Osteoblast (primary cell): ENCODE measurements around the gene WHAMM. TPM values are rescaled to one million over a fixed set of nuclear protein-coding genes. Genes with fewer than 3 reads are reported as not detected.
"Not testable (repeated sequence)": the region's sequence is repeated elsewhere in the genome, so short reads cannot be mapped to it uniquely, and the experiment has no call there.

Source experiments
- DNase-seq: peaks from one replicate; pipeline ENCODE4 v3.0.0; 2011; ENCODE audit warnings: low spot score, mixed read lengths; ENCODE audit not compliant: insufficient read length; ENCODE audit errors: missing footprints
- H2AFZ ChIP-seq: 2 replicates; pipeline ENCODE4 v1.6.0; 2011; ENCODE audit warnings: mild to moderate bottlenecking, low read length
- H3K27ac ChIP-seq: 2 replicates; pipeline ENCODE4 v1.5.1; 2011; ENCODE audit warnings: mild to moderate bottlenecking, low read depth, low read length, moderate library complexity
- H3K27me3 ChIP-seq: 2 replicates; pipeline ENCODE4 v1.6.0; 2012; ENCODE audit warnings: mild to moderate bottlenecking, control low read depth, inconsistent platforms, low read length, moderate library complexity; ENCODE audit not compliant: insufficient read depth
- H3K36me3 ChIP-seq: 2 replicates; pipeline ENCODE4 v1.5.1; 2011; ENCODE audit warnings: mild to moderate bottlenecking, low read length, control low read depth, moderate library complexity; ENCODE audit not compliant: insufficient read depth
- H3K4me1 ChIP-seq: 2 replicates; pipeline ENCODE4 v1.5.1; 2011; ENCODE audit warnings: mild to moderate bottlenecking, low read length, control low read depth, moderate library complexity; ENCODE audit not compliant: insufficient read depth
- H3K4me2 ChIP-seq: 2 replicates; pipeline ENCODE4 v1.6.0; 2011; ENCODE audit warnings: mild to moderate bottlenecking, low read length; ENCODE audit not compliant: insufficient read depth
- H3K4me3 ChIP-seq: fragments of 200-600 bp; sonication (generic); 3 replicates; pipeline ENCODE4 v1.5.1; 2012; ENCODE audit warnings: mild to moderate bottlenecking, low read length, inconsistent platforms; ENCODE audit not compliant: insufficient read depth
- H3K79me2 ChIP-seq: 2 replicates; pipeline ENCODE4 v1.6.0; 2012; ENCODE audit warnings: mild to moderate bottlenecking, low read length, control low read depth, inconsistent platforms; ENCODE audit not compliant: insufficient read depth
- H3K9me3 ChIP-seq: 2 replicates; pipeline ENCODE4 v1.5.1; 2011; ENCODE audit warnings: low read depth, low read length, control low read depth
- H4K20me1 ChIP-seq: 2 replicates; pipeline ENCODE4 v1.6.0; 2012; ENCODE audit warnings: mild to moderate bottlenecking, low read length, control low read depth; ENCODE audit not compliant: insufficient read depth
- CTCF ChIP-seq: IDR thresholded peaks from 2 replicates; pipeline ENCODE4 v1.5.1; 2011; ENCODE audit warnings: mild to moderate bottlenecking, low read depth, low read length, moderate library complexity; ENCODE audit errors: extremely low read depth
- total RNA-seq: library from RNA; depleted of rRNA; stranded (reverse); fragments of >200 nt; gene quantifications from 2 replicates; pipeline ENCODE4 v1.2.3, GENCODE V29; 2012

Gene WHAMM
- total RNA-seq, 1 donor = 8.3 TPM

GRCh38 chr15:82858932-82859331, 49.5 kb downstream of the WHAMM start:
- H3K27me3 ChIP-seq = no peaks in the 10 kb centered on the region
- no peaks in the 10 kb centered on the region for H3K36me3 ChIP-seq
- no peaks in the 10 kb centered on the region for H4K20me1 ChIP-seq
- H3K79me2 ChIP-seq = no peaks in the 10 kb centered on the region
- no peaks in the 10 kb centered on the region for H3K9me3 ChIP-seq
- no peak overlapping the region for H3K4me2 ChIP-seq
- no peaks in the 10 kb centered on the region for H3K4me1 ChIP-seq
- no peak for TF ChIP-seq CTCF
- H3K4me3 ChIP-seq = no peak overlapping the region
- no peak for DNase-seq
- no peak overlapping the region for H2AFZ ChIP-seq
- H3K27ac ChIP-seq = no peak overlapping the region

- no peak overlapping the region for H2AFZ ChIP-seq
- no peaks in the 10 kb centered on the region for H3K79me2 ChIP-seq
- TF ChIP-seq CTCF = no peak
- H3K27me3 ChIP-seq = no peaks in the 10 kb centered on the region
- H3K4me1 ChIP-seq = no peaks in the 10 kb centered on the region
- no peak overlapping the region for H3K27ac ChIP-seq
- H3K4me3 ChIP-seq = no peak overlapping the region
- no peaks in the 10 kb centered on the region for H3K36me3 ChIP-seq
- no peaks in the 10 kb centered on the region for H3K9me3 ChIP-seq
- no peak overlapping the region for H3K4me2 ChIP-seq
- no peak for DNase-seq
- H4K20me1 ChIP-seq = no peaks in the 10 kb centered on the region
These were observed 53.5 kb downstream of the WHAMM start for GRCh38 chr15:82862886-82863285.

GRCh38 chr15:82864967-82865366, 55.5 kb downstream of the WHAMM start:
- no peak for TF ChIP-seq CTCF
- DNase-seq = no peak
- Histone ChIP-seq H3K9me3 (no peaks in the 10 kb centered on the region), H3K79me2 (no peaks in the 10 kb centered on the region), H4K20me1 (no peaks in the 10 kb centered on the region), H3K4me1 (no peaks in the 10 kb centered on the region), H3K36me3 (no peaks in the 10 kb centered on the region), H3K27ac (no peak overlapping the region), H2AFZ (no peak overlapping the region), H3K4me2 (no peak overlapping the region), H3K27me3 (no peaks in the 10 kb centered on the region), H3K4me3 (no peak overlapping the region)

- not testable (repeated sequence) for DNase-seq, H3K9me3 ChIP-seq, H4K20me1 ChIP-seq, H3K4me2 ChIP-seq, H3K27me3 ChIP-seq, H3K79me2 ChIP-seq, H2AFZ ChIP-seq, H3K36me3 ChIP-seq, H3K27ac ChIP-seq, H3K4me1 ChIP-seq, H3K4me3 ChIP-seq
These were observed 56.2 kb downstream of the WHAMM start for GRCh38 chr15:82865581-82865980.

GRCh38 chr15:82865981-82866380, 56.6 kb downstream of the WHAMM start:
- H3K27me3 ChIP-seq, H3K4me2 ChIP-seq, H2AFZ ChIP-seq, H3K4me1 ChIP-seq, DNase-seq, H3K9me3 ChIP-seq, H4K20me1 ChIP-seq, H3K27ac ChIP-seq, H3K79me2 ChIP-seq, H3K36me3 ChIP-seq, H3K4me3 ChIP-seq: not testable (repeated sequence)
